Stimulated activated CD4-positive, alpha-beta T cell treated with anti-CD3 and anti-CD28 coated beads, Interleukin-15, amount 100 ng/mL, for 48 hours (primary cell): ENCODE measurements around the gene AADAC.
"Not testable (repeated sequence)": the region's sequence is repeated elsewhere in the genome, so short reads cannot be mapped to it uniquely, and the experiment has no call there.

ENCODE experiments used
- DNase-seq, 2 donors: peaks; one replicate each; pipeline ENCODE4 v3.0.0-alpha.2; 2020; ENCODE audit warnings: low read depth in 2 of 2

Gene AADAC

GRCh38 chr3:151856641-151857040 is 42.7 kb downstream of the AADAC start:
- DNase-seq = no peak

GRCh38 chr3:151859233-151859673 is 45.3 kb downstream of the AADAC start:
- DNase-seq = no peak

GRCh38 chr3:151859905-151860304 is 46.0 kb downstream of the AADAC start:
- DNase-seq = no peak

- no peak for DNase-seq
Observed at GRCh38 chr3:151863611-151864010, 49.7 kb downstream of the AADAC start.

- DNase-seq = no peak
Observed at GRCh38 chr3:151864423-151865101, 50.6 kb downstream of the AADAC start.

- no peak for DNase-seq
Observed at GRCh38 chr3:151866711-151867410, 52.9 kb downstream of the AADAC start.

- no peak for DNase-seq
Observed at GRCh38 chr3:151867666-151868065, 53.8 kb downstream of the AADAC start.

- no peak for DNase-seq
Observed at GRCh38 chr3:151869181-151869580, 55.3 kb downstream of the AADAC start.

- no peak for DNase-seq
Observed at GRCh38 chr3:151871639-151872468, 57.9 kb downstream of the AADAC start.

- DNase-seq = no peak
Observed at GRCh38 chr3:151873398-151873797, 59.5 kb downstream of the AADAC start, which contains the start of gene SUCNR1. SUCNR1 (plus strand) TSS chr3:151873643; CDS start chr3:151879893, 6,250 bp downstream.

GRCh38 chr3:151874079-151874478 is 60.2 kb downstream of the AADAC start:
- not testable (repeated sequence) for DNase-seq

GRCh38 chr3:151875759-151876158 is 61.8 kb downstream of the AADAC start:
- DNase-seq = no peak

- DNase-seq = no peak
Observed at GRCh38 chr3:151877269-151877668, 63.4 kb downstream of the AADAC start.
